SK-N-SH (cell line): ENCODE results near the gene CACNB3.

Source experiments
- RFX5 ChIP-seq: IDR thresholded peaks from 2 replicates; pipeline ENCODE4 v1.6.1; 2012; ENCODE audit warnings: mild to moderate bottlenecking, improper control_type of control experiment, low read length
- TF ChIP-seq, protein P1 (sequence below): fragments of 200-600 bp; sonication (generic); IDR thresholded peaks from 2 replicates; pipeline ENCODE4 v1.6.1; 2017; ENCODE audit warnings: antibody characterized with exemption, mild to moderate bottlenecking, moderate library complexity

DNA sequence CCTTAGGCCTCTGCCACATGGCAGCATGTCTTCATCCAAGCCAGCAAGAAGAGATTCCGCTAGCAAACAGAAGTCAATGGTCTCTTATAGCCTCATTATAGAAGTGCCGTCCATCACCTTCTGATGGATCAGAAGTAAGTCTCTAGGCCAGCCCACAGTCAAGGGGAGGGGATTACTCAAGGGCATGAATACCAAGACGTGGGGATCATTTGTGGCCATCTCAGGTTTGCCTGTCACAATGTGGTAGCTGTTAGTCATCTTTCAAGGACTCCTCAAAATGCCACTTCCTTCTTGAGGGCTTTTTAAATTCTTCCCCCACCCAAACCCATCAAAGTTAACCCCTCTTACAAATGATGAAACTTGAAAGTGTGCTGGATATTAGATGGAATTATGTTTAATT is 21.3 kb upstream of the CACNB3 start:
- TF ChIP-seq, protein P1, sequence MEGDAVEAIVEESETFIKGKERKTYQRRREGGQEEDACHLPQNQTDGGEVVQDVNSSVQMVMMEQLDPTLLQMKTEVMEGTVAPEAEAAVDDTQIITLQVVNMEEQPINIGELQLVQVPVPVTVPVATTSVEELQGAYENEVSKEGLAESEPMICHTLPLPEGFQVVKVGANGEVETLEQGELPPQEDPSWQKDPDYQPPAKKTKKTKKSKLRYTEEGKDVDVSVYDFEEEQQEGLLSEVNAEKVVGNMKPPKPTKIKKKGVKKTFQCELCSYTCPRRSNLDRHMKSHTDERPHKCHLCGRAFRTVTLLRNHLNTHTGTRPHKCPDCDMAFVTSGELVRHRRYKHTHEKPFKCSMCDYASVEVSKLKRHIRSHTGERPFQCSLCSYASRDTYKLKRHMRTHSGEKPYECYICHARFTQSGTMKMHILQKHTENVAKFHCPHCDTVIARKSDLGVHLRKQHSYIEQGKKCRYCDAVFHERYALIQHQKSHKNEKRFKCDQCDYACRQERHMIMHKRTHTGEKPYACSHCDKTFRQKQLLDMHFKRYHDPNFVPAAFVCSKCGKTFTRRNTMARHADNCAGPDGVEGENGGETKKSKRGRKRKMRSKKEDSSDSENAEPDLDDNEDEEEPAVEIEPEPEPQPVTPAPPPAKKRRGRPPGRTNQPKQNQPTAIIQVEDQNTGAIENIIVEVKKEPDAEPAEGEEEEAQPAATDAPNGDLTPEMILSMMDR, result no peak
- TF ChIP-seq RFX5, result no peak
